RCC 7860 (cell line): ENCODE measurements around the gene ZFP36L2.

Source experiments
- DNase-seq: peaks from one replicate; pipeline ENCODE4 v3.0.0-alpha.2; 2015; ENCODE audit warnings: low spot score
- FAIRE-seq: peaks from 2 replicates; lab custom pipeline; 2012; peaks lifted over from hg19 to GRCh38; lab: Jason Lieb, UNC

Gene ZFP36L2

DNA sequence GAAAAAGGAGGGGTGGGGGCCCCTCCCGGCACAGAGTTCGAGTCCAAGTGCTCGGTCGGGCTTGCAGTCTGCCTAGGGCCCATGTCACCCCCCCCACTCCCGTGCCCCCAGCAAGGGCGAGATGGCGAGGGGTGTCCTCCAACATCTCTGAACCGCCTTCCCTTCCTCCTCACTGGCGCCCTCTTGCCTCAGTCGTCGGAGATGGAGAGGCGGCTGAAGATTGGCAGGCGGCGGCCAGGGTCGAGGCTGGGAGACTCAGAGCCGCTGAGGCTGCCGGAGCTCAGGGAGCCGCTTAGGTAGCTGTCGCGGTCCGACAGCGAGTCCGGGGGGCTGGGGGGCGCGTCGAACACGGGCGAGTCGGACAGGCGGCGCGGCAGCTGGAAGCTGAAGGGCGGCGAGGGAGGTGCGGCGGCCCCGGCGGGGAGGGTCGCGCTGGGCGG lies 2.3 kb downstream of the ZFP36L2 start:
- FAIRE-seq: no peak
- peak; percentile 18 for DNase-seq

DNA sequence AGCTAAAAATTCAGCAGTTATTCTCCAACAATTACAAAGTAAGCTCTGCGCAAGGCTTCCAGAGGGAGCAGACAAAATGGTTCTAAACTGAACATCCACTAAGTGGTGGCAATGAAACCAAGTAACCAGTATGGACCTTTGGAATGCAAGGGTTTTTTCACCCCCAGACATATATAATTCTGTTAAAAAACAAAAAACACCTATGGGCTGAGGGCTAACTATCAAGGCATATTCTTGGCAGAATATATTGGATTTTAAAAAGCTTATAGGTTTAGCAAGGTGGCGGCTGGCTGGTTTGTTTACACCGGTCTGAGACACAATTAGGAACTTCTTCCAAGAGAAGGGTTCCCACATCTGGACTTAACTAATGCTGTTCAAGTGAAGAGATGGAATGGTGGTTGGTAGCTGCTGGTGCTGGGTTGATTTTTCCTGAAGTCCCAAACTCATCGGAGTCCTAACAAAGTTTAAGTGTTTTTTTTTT lies 2.8 kb downstream of the ZFP36L2 start:
- no peak for FAIRE-seq
- no peak for DNase-seq

DNA sequence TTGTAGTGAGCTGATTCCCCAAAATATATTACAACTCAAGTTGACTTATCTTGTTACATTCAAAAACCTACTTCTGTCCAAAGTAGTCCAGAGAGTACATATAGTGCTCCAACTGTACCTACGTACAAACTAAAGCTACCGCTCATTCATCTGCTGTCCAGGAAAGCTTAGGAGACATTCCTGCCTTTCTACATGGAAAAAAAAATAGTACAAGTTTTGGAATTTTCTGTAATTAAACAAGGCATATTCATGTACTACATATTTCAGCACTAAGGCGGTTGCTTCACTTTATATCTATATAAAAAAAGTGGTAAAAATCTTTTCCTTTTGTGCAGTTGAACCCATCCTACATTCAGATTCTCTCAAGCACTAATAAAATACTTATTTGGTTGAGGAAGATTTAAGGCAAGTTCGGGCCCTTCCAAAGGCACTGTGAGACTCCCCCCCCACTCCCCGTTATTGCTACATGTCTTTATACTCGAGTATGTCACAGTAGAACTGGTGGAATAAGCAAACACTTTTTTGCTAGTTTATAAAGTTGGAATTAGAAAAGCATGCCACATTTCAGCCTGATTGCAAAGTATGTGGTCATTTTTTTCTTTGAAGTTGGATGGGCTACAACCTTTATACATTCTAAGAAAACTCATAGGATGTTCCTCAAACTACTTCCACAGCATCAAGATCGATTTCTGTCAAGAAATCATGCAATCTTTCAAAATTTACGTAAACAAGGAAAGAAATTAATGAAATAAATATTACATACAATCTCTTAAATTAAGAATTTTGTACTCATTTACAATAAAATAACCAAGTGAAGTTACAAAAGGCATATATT lies 3.7 kb downstream of the ZFP36L2 start:
- DNase-seq (no peak), FAIRE-seq (no peak)

DNA sequence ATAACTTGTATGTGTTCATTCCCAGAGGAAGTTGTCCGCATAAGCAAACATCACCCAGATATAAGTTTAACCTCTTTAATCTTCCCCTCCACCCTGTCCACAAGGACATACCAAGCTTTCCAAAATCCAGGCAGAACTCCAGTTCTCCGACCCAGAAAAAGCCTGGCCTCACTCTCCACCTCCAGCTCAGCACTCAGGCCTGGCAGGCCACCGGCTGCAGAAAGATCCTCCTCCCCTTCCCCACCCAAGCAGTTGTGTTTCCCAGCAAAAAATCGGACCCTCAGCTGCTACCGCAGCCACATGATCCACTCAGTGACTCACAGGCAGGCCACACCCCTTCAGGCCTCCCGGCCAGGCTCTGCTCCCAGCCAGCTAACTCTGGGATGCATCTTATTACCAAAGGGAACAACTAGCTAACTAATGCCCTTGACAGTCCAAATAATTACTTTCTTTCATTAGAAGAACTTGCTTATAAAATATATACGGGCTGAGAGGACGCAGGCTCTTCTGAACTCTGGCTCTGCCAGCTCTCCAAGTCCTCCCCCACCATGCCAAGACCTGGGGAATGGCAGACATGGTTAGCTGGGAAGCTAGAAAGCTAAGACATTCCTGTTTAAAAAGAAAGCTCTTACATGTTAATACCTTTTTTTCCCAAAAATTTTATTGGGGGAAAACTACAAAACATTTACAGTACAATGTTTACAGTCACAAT lies 4.5 kb downstream of the ZFP36L2 start:
- FAIRE-seq (peak; percentile 77), DNase-seq (peak; percentile 76)

DNA sequence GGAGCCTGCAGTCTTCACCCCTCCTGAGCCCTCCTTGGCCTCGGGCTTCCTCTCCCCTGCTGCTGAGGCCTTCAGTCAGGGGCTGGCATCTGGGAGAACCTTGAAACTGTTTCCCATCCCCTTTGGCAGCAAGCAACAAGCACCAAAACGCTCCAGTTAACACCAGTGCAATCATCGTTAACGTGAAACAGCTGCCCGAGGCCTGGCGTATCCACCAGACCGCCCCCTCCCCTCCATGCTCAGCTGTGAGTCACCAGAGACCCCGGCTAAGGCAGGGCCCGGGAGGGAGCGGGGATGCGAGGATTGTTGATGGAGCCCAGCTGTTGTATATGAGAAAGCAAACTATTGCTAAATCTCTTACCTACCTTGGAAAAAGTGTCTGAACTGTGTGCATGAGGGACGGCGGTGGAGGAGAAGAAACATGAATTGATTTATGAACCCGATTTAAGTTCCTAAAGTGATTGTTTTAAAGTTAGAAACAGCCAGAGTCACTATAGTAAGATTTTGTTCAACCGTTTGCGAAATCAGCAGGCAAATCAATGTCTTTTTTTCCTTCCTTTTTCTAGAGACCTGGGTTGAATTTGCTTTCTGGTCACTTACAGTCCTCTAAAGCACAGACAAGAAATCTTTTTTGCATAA lies 5.2 kb downstream of the ZFP36L2 start:
- no peak for FAIRE-seq

DNA sequence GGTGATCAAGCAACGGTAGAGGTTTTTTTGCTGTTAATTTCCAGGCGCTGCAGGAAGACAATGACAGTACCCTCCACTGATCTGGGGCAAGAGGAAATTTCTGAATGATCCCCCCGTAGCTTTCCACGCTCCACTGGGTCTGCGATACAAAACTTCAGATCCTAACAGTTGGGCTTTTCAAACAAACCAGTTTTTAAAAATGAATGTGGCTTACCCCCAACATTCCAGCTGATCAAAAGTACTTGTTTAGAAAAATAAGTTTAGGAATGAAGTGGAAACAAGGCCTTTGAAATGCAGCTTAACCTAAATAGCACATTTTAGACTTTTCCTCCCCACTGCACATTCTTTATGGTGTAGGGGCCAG lies 5.7 kb downstream of the ZFP36L2 start:
- FAIRE-seq: no peak
- no peak for DNase-seq

More for the DNA sequence above, 5.2 kb downstream of the ZFP36L2 start:
- peak; percentile 35 for DNase-seq

DNA sequence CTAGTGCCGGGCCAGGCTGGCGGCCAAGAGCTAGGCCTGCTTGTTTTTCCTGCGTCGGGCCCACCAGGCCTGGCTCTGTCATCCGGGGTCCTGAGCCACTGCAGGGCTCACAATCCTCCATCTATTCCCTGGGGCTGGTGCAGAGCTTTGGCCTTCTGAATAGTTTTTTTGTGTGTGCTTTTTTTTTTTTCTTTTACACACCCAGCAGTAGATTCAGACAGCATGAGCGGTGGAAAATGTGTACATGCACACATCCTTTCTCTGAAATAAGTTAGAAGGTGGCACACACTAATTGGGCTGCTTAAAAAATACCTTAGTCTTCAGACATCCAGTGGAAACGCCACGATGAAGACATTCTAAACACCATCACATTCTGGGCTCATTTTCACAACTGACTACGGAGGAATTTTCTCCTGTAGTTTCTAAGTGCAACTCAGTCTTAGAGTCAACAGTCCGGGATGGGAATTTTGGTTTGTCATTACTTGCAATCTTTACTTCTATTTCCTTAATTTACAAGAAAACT lies 6.1 kb downstream of the ZFP36L2 start:
- FAIRE-seq (no peak), DNase-seq (no peak)

DNA sequence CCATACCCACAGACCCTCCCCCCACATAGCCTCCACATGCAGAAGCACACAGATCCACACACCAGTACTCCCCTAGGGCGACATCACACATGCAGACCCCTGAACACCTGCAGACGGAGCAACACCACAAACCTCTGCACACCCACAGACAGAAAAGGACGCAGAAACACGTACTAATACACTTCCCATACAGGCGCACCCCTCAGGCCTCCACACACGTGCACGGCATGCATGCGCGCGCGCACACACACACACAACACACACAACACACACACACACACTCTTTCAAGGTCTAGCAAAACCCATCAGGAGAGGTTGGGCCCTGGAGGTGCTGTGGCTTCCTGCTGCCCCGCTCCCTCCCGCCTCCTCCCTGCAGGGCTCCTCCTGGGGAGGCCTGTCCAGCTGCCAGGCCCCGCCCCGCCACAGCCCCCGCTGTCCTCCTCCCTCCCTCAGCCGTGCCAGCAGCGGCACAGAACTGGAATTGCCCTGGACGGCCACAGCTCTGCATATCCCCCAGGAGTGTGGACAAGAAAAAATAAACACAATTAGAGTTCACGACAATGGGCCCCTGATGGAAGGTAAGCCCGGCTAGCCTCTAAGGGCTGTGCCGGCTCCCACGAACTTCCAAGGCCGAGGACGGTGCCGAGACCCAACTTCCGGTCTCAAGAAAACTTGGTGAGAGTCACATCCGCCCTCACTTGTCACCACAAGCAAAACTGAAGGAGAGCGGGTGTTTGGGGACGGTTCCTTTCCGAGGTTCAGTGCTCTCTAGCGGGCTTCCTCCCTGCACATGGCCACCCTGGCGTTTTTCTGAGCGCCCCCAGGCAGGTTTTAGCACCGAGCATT lies 6.8 kb downstream of the ZFP36L2 start:
- DNase-seq (peak; percentile 67), FAIRE-seq (no peak)

DNA sequence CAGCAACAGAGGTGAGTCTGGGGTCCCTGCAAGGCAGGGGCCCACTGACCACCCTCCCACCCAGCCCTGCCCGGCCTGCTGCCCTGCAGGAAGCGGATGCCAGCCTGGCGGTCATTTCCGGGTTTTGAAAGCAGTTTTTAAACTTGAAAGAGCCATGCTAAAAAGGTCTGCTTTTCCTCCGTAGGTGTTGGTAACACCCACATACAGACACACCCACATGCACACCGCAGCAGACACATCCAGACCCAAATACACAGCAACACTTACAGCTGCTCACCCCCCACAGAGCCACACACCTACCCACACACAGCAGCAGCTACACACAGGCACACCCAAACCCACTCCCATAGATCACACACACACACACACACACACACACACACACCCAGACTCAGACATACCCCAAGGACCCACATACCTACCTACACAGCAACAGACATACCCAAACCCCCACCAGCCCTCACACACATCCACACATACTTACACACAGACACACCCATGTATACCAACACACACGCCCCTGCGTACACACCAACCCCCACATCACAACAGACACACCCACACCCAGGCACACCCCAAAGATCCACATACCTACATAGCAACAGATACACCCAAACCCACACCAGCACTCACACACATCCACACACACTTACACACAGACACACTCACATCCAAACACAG lies 7.6 kb downstream of the ZFP36L2 start:
- no peak for FAIRE-seq
- no peak for DNase-seq

DNA sequence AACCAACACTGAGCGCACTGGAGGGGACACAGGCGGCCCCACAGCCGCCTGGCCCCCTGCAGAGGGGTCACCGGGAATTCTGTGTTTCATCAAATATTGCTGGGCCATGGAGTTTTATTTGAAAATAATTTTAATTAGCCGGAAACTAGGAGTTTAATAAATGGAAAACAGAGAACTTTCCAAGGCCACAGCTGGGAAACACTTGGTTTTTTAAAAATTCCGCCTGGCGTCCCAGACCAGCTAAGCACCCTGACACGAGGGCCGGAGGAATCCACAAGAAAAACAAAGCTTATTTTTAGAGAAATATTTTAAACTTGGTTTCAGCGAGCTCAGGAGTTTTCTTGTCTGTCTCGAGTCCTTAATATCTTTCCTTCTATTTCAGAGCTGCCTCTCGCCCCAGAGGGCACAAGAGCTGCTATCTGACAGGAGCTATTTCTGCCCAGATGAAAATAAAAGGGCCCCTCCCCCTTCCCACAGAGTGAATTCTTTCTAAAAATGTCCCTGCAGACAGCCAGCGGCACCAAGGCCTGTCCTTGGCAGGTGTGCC lies 8.2 kb downstream of the ZFP36L2 start:
- DNase-seq: no peak

DNA sequence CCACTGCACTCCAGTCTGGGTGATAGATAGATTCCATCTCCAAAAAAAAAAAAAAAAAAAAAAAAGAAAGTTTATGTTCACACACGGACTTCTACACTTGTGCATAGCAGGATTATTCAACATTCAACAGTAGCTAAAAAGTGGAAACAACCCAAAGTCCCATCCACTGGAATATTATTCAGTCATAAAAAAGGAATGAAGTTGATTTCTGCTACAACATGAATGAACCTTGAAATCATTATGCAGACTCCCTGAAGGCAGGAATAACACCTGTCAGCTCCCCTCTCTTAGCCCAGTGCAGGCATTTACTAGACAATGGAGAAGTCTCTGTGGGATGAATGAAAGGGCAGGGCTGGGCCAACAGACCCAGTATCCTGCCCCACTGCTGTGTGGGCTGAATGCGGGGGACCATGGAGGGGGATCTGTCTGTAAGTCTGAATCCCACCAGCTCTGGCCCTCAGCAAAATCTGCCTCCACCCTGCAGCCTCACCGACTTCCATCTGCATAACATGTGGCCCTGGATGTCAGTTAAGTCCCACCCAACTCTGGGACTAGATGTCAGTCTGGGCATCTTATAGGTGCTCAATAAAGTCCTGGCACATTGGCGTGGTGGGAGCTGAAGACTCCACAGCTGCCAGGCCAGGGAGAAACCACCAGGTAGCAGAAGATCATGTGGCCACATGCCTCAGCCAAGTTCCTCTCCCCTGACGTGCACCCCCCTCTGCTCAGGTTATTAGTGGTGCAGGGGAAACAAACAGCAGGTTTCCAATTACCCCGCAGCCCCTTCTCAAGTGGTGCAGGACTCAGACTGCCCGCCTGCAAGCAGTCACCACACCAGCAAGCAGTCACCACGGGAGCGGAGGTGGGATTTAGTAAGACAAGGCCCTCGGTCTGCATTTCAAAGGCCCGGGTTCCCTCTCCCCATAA lies 8.9 kb downstream of the ZFP36L2 start:
- no peak for FAIRE-seq

More for the DNA sequence above, 8.2 kb downstream of the ZFP36L2 start:
- no peak for FAIRE-seq

DNA sequence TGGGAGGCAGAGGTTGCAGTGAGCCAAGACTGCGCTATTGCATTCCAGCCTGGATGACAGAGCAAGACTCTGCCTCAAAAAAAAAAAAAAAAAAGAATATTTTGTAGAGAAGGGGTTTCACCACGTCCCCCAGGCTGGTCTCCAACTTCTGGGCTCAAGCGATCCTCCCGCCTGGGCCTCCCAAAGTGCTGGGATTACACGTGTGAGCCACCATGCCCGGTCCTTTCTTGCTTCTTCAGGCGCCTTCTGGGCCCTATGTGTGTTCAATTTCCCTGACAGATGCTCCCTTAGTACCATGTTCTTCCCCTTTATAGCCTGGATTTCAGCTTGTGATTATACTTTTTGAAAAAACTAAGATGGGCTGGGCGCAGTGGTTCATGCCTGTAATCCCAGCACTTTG lies 9.8 kb downstream of the ZFP36L2 start:
- DNase-seq: no peak
- FAIRE-seq: no peak

More for the DNA sequence above, 8.9 kb downstream of the ZFP36L2 start:
- DNase-seq: no peak

DNA sequence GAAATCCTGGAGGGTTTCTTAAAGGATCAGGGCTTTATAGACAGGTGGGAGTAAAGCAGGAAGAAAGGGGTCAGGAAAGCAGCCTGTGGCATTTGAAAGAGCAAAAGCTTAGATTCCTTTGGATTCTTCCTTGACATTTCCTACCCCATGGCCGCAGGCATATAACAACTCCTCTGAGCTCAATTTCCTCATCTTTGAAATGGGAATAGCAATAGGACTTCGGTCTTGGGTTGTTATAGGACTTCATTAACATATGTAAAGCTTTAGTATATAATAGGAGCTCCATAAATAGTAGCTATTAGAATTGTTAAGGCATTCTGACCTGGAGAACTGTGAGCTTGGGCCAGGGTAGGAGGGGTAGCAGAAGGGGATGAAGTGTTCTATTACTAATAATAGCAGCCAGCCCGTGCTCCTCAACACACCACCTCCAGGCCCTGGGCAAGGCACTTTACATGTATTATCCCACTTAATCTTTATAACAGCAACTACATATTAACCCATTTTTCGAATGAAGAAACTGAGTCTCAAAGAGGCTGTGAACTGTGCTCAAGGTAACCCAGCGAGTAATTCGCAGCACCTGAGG lies 10.6 kb downstream of the ZFP36L2 start:
- DNase-seq (no peak), FAIRE-seq (no peak)

DNA sequence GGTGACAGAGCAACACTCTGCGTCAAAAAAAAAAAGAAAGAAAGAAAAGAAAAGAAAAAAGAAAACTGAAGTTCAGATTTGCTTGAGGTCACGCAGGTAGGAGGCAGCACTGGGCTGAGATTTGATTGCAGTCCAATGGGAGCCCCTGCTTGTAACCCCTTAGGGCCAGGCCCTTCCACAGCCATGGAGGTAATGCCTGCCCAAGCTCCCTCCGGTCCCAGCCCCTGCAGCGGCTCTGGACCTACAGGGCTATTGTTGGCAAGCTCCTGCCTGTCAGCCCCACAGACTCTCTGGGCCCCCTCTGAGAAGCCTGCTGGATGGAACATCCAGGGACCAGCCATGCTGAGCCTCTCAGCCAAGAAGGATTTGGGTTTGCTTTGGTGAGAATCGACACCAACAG lies 12.2 kb downstream of the ZFP36L2 start:
- FAIRE-seq (no peak), DNase-seq (no peak)

DNA sequence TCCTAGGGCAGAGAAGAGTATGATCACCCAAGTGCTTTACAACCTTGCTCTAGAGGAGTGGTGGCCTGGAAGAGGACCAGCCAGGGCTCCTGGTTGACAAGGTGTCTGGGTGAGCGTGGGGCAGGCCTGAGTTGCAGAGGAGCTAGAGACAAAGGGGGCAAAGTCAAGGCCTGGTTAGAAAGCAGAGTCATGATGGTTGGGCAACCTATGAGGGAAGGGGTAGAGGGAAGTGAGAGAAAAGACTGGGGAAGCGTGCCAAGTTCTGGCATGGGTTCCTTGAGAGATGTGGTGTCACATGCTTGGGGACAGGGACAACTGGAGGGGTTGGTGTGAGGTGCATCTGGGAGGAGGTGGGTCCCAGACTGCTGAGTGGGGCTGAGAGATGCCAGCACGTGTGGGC lies 13.5 kb downstream of the ZFP36L2 start:
- DNase-seq (no peak), FAIRE-seq (no peak)

DNA sequence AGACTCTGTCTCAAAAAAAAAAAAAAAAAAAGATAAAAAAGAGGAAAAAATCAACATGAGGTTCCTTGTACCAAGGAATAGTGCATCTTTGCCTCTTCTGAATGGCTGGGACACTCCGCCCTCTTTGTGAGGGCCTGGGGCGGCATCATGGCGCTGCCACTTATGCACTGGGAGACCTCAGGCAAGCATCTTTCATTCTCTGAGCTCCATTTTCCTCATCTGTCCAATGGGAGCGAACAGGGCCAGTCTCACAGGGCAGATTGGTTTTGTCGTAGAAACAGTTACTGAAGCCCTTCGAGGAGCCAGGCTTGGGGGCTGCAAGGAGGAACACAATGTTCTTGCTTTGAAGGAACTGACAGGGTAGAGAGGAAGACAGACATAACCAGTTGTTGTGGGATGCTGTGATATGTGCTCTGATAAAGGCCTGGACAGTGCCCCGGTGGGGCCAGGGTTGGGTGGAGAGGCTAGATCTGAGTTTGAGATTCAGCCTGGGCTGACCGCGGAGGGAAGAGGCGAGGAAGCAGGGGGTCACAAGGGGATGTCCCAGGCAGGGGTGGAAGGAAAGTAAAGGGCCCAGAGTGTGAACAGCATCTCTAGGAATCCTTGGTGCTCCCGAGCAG lies 14.1 kb downstream of the ZFP36L2 start:
- DNase-seq (no peak), FAIRE-seq (no peak)

DNA sequence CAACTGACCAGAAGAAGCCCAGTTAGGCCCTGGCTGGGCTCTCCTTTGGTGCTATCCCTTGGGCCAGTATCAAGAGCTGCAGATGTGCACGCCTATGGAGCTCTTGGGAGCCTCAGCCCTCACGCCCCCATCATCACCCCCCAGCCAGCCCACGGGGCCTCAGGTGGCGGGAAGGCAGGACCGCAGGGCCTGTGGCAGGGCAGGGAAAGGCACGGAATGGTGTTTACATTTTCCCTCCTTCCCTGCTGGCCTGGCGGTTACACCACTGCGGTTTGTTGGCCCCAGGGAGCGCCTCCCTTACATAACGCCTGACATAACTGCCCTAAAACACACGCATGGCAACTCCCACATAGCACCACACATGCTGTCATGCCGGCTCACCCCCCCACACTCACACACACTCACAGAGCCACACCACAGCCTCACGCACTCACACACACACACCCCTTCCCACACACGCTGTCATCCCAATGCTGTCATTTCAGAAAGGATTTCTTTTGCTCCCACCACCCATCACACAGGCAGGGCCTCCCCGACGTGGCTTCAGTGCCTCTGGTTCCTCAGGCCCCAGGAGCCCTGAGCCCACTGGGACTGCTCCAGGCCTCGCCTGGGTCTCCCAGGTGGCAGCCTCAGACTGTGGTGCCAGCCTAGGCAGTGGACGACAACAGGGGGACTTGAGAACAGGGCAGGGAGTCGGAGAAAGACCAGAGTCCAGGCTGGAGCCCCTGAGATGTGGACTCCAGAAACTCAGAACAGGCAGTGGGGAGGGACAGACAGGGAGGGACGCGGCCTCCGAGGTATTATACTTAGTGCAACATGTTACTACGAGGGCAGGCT lies 15.7 kb downstream of the ZFP36L2 start:
- FAIRE-seq (no peak), DNase-seq (no peak)
